Measurements from ENCODE around the gene CMTM3. TPM values are rescaled to one million over a fixed set of nuclear protein-coding genes. Genes with fewer than 3 reads are reported as not detected.

CMTM3 gene
- total and polyA plus RNA-seq, 4 donors: 1.6 to 12.2 (median 4.6) TPM

DNA sequence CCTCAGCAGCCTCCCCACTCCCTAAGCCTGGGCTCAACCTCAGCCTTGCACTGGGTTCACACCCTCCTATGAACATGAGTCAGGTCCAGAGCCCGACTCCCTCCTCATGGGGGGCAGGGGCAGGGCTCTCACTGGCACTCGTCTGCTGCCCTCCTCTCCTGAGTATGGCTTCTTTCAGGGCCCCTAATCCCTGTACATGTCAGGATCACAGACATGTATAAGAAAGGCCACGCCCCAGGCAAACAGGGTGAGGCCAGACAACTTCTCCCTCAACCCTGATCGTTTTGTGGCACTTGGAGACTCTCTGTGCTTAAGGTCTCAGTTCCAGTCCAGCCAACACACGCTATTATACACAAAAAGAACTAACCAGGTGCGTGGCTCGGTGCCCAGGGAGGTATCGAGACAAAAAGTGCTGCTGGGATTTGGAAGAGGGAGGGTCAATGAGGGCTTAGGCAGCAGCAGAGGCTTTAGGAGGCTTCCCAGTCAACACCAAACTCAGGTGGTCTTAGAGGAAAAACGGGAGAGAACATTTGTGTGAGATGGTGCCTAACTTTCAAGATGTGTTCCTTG is 45.2 kb downstream of the CMTM3 start:
- WGBS: 84% methylated on average over 9 of the region's 9 CpGs
- Histone ChIP-seq H3K4me3 (ENCODE audit: low read depth in 1 of 3, low read length in 3 of 3) (no peak overlapping the region), H3K27me3 (ENCODE audit: control insufficient read depth in 4 of 4, insufficient read depth in 4 of 4, low read length in 3 of 4) (no peaks in the 10 kb centered on the region), H3K36me3 (ENCODE audit: control insufficient read depth in 4 of 4, insufficient read depth in 3 of 4, low read depth in 1 of 4, low read length in 3 of 4) (no peaks in the 10 kb centered on the region), H3K9ac (ENCODE audit: low read depth in 1 of 2, low read length in 2 of 2) (no peak overlapping the region), H3K4me1 (ENCODE audit: control insufficient read depth in 4 of 4, insufficient read depth in 4 of 4, low read length in 3 of 4) (peaks cover 4 to 9% (median 6%) of the 10 kb centered on the region in 4 donors), H3K27ac (ENCODE audit: low read depth in 1 of 2, low read length in 2 of 2) (no peak overlapping the region), H3K9me3 (ENCODE audit: control insufficient read depth in 4 of 4, low read length in 3 of 4) (no peaks in the 10 kb centered on the region)
- no peak for DNase-seq (ENCODE audit: low spot score)
- no peak for TF ChIP-seq EGR1 (IDR thresholded peaks at IDR 0.05; ENCODE audit: low read depth in 2 of 2)
- no peak for TF ChIP-seq RXRA (IDR thresholded peaks at IDR 0.05)

DNA sequence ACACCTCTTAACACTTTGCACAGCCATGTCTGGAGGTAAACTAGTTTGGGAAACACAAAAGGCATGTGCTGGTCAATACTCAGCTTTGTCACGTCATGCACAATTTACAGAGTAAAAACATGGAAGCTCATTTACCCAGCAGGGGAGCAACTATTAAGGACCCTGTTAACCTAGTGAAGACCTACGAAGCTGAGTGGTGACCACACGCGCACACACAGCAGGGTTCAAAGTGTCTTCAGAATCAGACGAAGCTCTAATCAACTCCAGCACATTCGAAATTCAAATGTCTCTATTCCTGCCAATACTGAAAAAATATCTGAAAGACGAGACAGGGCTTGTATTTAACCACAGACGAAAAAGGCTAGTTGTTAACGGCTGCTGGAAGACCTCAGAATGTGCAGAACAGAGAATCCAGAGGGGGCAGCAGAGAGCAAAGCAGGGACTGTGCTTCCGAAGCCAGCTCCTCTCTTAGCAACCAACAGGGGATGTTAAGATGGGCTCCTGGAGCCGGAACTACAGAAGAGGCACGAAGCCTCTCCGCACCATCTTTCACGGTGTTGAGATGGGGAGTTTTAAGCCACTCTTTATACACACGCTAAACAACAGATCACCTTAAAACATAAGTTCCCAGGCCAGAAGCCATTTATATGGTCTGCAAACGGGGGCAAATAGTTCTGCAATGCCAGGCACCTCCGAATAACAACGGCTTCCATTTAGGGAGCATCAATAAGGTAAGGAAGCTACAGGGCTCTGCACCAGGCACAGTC is 46.4 kb downstream of the CMTM3 start:
- 31% methylated on average over 18 of the region's 18 CpGs for WGBS
- peak; percentile 78 for DNase-seq (ENCODE audit: low spot score)
- H3K27ac ChIP-seq (ENCODE audit: low read depth in 1 of 2, low read length in 2 of 2): no peak overlapping the region
- no peaks in the 10 kb centered on the region for H3K27me3 ChIP-seq (ENCODE audit: control insufficient read depth in 4 of 4, insufficient read depth in 4 of 4, low read length in 3 of 4)
- TF ChIP-seq, protein P1, sequence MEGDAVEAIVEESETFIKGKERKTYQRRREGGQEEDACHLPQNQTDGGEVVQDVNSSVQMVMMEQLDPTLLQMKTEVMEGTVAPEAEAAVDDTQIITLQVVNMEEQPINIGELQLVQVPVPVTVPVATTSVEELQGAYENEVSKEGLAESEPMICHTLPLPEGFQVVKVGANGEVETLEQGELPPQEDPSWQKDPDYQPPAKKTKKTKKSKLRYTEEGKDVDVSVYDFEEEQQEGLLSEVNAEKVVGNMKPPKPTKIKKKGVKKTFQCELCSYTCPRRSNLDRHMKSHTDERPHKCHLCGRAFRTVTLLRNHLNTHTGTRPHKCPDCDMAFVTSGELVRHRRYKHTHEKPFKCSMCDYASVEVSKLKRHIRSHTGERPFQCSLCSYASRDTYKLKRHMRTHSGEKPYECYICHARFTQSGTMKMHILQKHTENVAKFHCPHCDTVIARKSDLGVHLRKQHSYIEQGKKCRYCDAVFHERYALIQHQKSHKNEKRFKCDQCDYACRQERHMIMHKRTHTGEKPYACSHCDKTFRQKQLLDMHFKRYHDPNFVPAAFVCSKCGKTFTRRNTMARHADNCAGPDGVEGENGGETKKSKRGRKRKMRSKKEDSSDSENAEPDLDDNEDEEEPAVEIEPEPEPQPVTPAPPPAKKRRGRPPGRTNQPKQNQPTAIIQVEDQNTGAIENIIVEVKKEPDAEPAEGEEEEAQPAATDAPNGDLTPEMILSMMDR (IDR thresholded peaks at IDR 0.05; ENCODE audit: low read depth, low read length, missing input control): peak; percentile 80
- TF ChIP-seq NR2F2 (IDR thresholded peaks at IDR 0.05) (no peak), FOXA2 (IDR thresholded peaks at IDR 0.05) (no peak), TAF1 (conservative IDR thresholded peaks at IDR 0.05) (no peak), GABPA (IDR thresholded peaks at IDR 0.05 in 1 of 2, conservative IDR thresholded peaks at IDR 0.05 in 1 of 2) (no peak), FOXA1 (IDR thresholded peaks at IDR 0.05) (no peak), RXRA (IDR thresholded peaks at IDR 0.05) (no peak), RAD21 (IDR thresholded peaks at IDR 0.05) (peak; percentile 72 to 83), EGR1 (IDR thresholded peaks at IDR 0.05; ENCODE audit: low read depth in 2 of 2) (no peak), SP1 (IDR thresholded peaks at IDR 0.05) (no peak), HNF4A (conservative IDR thresholded peaks at IDR 0.05) (no peak)
- TF ChIP-seq, protein P2, sequence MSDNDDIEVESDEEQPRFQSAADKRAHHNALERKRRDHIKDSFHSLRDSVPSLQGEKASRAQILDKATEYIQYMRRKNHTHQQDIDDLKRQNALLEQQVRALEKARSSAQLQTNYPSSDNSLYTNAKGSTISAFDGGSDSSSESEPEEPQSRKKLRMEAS (IDR thresholded peaks at IDR 0.05): no peak
- H3K4me1 ChIP-seq (ENCODE audit: control insufficient read depth in 4 of 4, insufficient read depth in 4 of 4, low read length in 3 of 4): peaks cover 4 to 9% (median 6%) of the 10 kb centered on the region in 4 donors
- H3K4me3 ChIP-seq (ENCODE audit: low read depth in 1 of 3, low read length in 3 of 3): no peak overlapping the region
- H3K9ac ChIP-seq (ENCODE audit: low read depth in 1 of 2, low read length in 2 of 2): no peak overlapping the region
- no peaks in the 10 kb centered on the region for H3K36me3 ChIP-seq (ENCODE audit: control insufficient read depth in 4 of 4, insufficient read depth in 3 of 4, low read depth in 1 of 4, low read length in 3 of 4)
- H3K9me3 ChIP-seq (ENCODE audit: control insufficient read depth in 4 of 4, low read length in 3 of 4): no peaks in the 10 kb centered on the region

DNA sequence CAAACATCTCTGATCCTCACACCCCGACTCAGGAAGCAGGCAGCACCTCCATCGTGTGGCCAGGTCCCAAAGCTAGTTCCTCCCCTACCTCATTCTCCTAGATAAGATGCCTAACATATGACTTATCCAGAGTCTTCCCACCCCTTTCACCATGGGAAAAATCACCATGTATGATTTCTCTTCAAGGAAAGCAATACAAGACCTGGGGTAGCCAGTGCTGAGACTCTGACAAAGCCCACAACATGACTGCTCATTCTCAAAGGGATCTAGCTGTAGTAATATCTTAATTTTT is 46.9 kb downstream of the CMTM3 start:
- 78% methylated on average over 2 of the region's 2 CpGs for WGBS
- peaks cover 4 to 9% (median 6%) of the 10 kb centered on the region in 4 donors for H3K4me1 ChIP-seq (ENCODE audit: control insufficient read depth in 4 of 4, insufficient read depth in 4 of 4, low read length in 3 of 4)
- H3K27ac ChIP-seq (ENCODE audit: low read depth in 1 of 2, low read length in 2 of 2): no peak overlapping the region
- TF ChIP-seq RAD21 (IDR thresholded peaks at IDR 0.05) (no peak), FOXA1 (IDR thresholded peaks at IDR 0.05) (no peak), JUND (IDR thresholded peaks at IDR 0.05) (no peak), EGR1 (IDR thresholded peaks at IDR 0.05; ENCODE audit: low read depth in 2 of 2) (no peak), YY1 (IDR thresholded peaks at IDR 0.05) (no peak), HNF4G (IDR thresholded peaks at IDR 0.05) (no peak), FOXA2 (IDR thresholded peaks at IDR 0.05) (no peak), GABPA (IDR thresholded peaks at IDR 0.05 in 1 of 2, conservative IDR thresholded peaks at IDR 0.05 in 1 of 2) (no peak), HNF4A (conservative IDR thresholded peaks at IDR 0.05) (no peak)
- TF ChIP-seq, protein P3, sequence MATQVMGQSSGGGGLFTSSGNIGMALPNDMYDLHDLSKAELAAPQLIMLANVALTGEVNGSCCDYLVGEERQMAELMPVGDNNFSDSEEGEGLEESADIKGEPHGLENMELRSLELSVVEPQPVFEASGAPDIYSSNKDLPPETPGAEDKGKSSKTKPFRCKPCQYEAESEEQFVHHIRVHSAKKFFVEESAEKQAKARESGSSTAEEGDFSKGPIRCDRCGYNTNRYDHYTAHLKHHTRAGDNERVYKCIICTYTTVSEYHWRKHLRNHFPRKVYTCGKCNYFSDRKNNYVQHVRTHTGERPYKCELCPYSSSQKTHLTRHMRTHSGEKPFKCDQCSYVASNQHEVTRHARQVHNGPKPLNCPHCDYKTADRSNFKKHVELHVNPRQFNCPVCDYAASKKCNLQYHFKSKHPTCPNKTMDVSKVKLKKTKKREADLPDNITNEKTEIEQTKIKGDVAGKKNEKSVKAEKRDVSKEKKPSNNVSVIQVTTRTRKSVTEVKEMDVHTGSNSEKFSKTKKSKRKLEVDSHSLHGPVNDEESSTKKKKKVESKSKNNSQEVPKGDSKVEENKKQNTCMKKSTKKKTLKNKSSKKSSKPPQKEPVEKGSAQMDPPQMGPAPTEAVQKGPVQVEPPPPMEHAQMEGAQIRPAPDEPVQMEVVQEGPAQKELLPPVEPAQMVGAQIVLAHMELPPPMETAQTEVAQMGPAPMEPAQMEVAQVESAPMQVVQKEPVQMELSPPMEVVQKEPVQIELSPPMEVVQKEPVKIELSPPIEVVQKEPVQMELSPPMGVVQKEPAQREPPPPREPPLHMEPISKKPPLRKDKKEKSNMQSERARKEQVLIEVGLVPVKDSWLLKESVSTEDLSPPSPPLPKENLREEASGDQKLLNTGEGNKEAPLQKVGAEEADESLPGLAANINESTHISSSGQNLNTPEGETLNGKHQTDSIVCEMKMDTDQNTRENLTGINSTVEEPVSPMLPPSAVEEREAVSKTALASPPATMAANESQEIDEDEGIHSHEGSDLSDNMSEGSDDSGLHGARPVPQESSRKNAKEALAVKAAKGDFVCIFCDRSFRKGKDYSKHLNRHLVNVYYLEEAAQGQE (IDR thresholded peaks at IDR 0.05): no peak
- TF ChIP-seq, protein P1 (IDR thresholded peaks at IDR 0.05; ENCODE audit: low read depth, low read length, missing input control): no peak
- TF ChIP-seq, protein P4, sequence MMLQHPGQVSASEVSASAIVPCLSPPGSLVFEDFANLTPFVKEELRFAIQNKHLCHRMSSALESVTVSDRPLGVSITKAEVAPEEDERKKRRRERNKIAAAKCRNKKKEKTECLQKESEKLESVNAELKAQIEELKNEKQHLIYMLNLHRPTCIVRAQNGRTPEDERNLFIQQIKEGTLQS (IDR thresholded peaks at IDR 0.05): no peak
- no peak overlapping the region for H3K4me3 ChIP-seq (ENCODE audit: low read depth in 1 of 3, low read length in 3 of 3)
- no peaks in the 10 kb centered on the region for H3K27me3 ChIP-seq (ENCODE audit: control insufficient read depth in 4 of 4, insufficient read depth in 4 of 4, low read length in 3 of 4)
- H3K9ac ChIP-seq (ENCODE audit: low read depth in 1 of 2, low read length in 2 of 2): no peak overlapping the region
- no peak for DNase-seq (ENCODE audit: low spot score)
- no peaks in the 10 kb centered on the region for H3K9me3 ChIP-seq (ENCODE audit: control insufficient read depth in 4 of 4, low read length in 3 of 4)
- H3K36me3 ChIP-seq (ENCODE audit: control insufficient read depth in 4 of 4, insufficient read depth in 3 of 4, low read depth in 1 of 4, low read length in 3 of 4): no peaks in the 10 kb centered on the region

All from liver (tissue), 9 donors.